Natural killer cell (primary cell): ENCODE results near the gene IL36G. TPM values are rescaled to one million over a fixed set of nuclear protein-coding genes. Genes with fewer than 3 reads are reported as not detected.

Experiments
- ATAC-seq, 3 donors: fragments of 150-1000 bp in 2 of 3; fragments of 200-7000 bp in 1 of 3; cut with Tn5 transposase; 1 replicate in 1 of 3; 2 replicates in 2 of 3; pipeline ENCODE4 v1.10.0; 2021; ENCODE audit warnings: mild to moderate bottlenecking in 2 of 3, moderate library complexity in 2 of 3
- DNase-seq, 2 donors: peaks; one replicate each; pipeline versions ENCODE4 v3.0.0 to v3.0.0-alpha.2; 2013 to 2021; ENCODE audit warnings: mixed read lengths in 1 of 2
- H3K27ac ChIP-seq: one replicate; pipeline ENCODE4 v1.5.1; 2013; ENCODE audit warnings: mild to moderate bottlenecking, low read length
- H3K27me3 ChIP-seq: one replicate; pipeline ENCODE4 v1.6.1; 2013; ENCODE audit warnings: low read length; ENCODE audit not compliant: control insufficient read depth, insufficient read depth
- H3K36me3 ChIP-seq: one replicate; pipeline ENCODE4 v1.6.1; 2013; ENCODE audit warnings: low read length; ENCODE audit not compliant: control insufficient read depth, insufficient read depth
- H3K4me1 ChIP-seq: one replicate; pipeline ENCODE4 v1.6.1; 2013; ENCODE audit warnings: low read length; ENCODE audit not compliant: control insufficient read depth, insufficient read depth
- H3K4me3 ChIP-seq: one replicate; pipeline ENCODE4 v1.5.1; 2013; ENCODE audit warnings: low read length
- H3K9me3 ChIP-seq: one replicate; pipeline ENCODE4 v1.6.1; 2013; ENCODE audit warnings: low read length; ENCODE audit not compliant: control insufficient read depth, insufficient read depth
- H3K27ac Mint-ChIP-seq, 2 donors: one replicate each; pipeline ENCODE4 v1.8.0; 2022; ENCODE audit warnings: mild to moderate bottlenecking in 2 of 2, mixed read lengths in 2 of 2, moderate library complexity in 1 of 2
- H3K27me3 Mint-ChIP-seq, 2 donors: one replicate each; pipeline ENCODE4 v1.8.0; 2022; ENCODE audit warnings: low read depth in 2 of 2, mixed read lengths in 2 of 2
- H3K36me3 Mint-ChIP-seq: one replicate; pipeline ENCODE4 v1.8.0; 2022; ENCODE audit warnings: mixed read lengths
- H3K4me1 Mint-ChIP-seq, 2 donors: one replicate each; pipeline ENCODE4 v1.8.0; 2022; ENCODE audit warnings: mixed read lengths in 2 of 2
- H3K4me3 Mint-ChIP-seq: one replicate; pipeline ENCODE4 v1.8.0; 2022; ENCODE audit warnings: mild to moderate bottlenecking, moderate library complexity, mixed read lengths
- H3K9me3 Mint-ChIP-seq, 2 donors: one replicate each; pipeline ENCODE4 v1.8.0; 2022; ENCODE audit warnings: mixed read lengths in 2 of 2
- WGBS: methylation state at CpG from one replicate; pipeline ENCODE4 v1.1.7; 2013; ENCODE audit warnings: missing lambda C conversion rate; ENCODE audit not compliant: insufficient coverage; 5-methylcytosine and 5-hydroxymethylcytosine counted together
- intact Hi-C: fragments of 100-400 bp; cut with micrococcal nuclease; formaldehyde crosslinking; loops from one replicate; pipeline ENCODE4 v1.14.2; 2022
- total RNA-seq, 4 donors: library from RNA; stranded (reverse); fragments of 120-200 nt in 1 of 4; gene quantifications; one replicate each; pipeline versions ENCODE4 v1.2.3 to v1.2.4, GENCODE V29; 2013 to 2022
- TF ChIP-seq, protein P1 (sequence below): fragments of 200-600 bp; IDR thresholded peaks from one replicate; pipeline ENCODE4 v1.8.0; 2022; ENCODE audit warnings: antibody characterized with exemption

IL36G gene
- total RNA-seq, 3 donors from 2014 or later (not counting 1 experiment from before 2014, with no cell fraction given), result not detected

DNA sequence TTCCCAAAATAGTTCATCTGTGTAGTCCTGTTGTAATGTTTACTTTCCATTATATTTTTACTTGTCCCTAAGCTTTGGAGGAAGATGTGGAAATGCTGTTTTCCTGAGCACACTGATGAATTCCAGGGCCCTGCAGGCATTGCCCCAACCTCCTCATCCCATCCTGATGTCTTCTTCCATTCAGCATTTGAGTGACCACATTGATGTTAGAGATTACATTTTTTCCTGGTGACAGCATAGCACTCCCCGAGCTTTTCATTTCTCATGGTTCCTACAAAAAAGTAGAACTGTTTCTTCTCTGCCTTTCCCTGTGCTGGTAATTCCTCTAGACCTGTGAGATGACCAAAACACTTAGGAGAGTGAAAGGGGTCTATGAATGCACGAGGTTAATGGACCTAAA is 32.3 kb downstream of the IL36G start:
- Histone ChIP-seq H3K4me3 (no peak overlapping the region), H3K9me3 (no peaks in the 10 kb centered on the region), H3K27ac (no peak overlapping the region), H3K27me3 (peaks cover 5% of the 10 kb centered on the region), H3K36me3 (no peaks in the 10 kb centered on the region), H3K4me1 (no peaks in the 10 kb centered on the region)
- WGBS, result 63% methylated on average over 2 of the region's 2 CpGs
- no peak overlapping the region for H3K4me3 Mint-ChIP-seq
- no peak for DNase-seq
- no peak for ATAC-seq
- H3K4me1 Mint-ChIP-seq, result no peaks in the 10 kb centered on the region
- H3K27me3 Mint-ChIP-seq, result peaks cover 12 to 25% of the 10 kb centered on the region in 2 donors
- intact Hi-C loops, result no loop called here
- H3K27ac Mint-ChIP-seq, result no peak overlapping the region
- no peaks in the 10 kb centered on the region for H3K36me3 Mint-ChIP-seq
- no peaks in the 10 kb centered on the region for H3K9me3 Mint-ChIP-seq
- TF ChIP-seq, protein P1, sequence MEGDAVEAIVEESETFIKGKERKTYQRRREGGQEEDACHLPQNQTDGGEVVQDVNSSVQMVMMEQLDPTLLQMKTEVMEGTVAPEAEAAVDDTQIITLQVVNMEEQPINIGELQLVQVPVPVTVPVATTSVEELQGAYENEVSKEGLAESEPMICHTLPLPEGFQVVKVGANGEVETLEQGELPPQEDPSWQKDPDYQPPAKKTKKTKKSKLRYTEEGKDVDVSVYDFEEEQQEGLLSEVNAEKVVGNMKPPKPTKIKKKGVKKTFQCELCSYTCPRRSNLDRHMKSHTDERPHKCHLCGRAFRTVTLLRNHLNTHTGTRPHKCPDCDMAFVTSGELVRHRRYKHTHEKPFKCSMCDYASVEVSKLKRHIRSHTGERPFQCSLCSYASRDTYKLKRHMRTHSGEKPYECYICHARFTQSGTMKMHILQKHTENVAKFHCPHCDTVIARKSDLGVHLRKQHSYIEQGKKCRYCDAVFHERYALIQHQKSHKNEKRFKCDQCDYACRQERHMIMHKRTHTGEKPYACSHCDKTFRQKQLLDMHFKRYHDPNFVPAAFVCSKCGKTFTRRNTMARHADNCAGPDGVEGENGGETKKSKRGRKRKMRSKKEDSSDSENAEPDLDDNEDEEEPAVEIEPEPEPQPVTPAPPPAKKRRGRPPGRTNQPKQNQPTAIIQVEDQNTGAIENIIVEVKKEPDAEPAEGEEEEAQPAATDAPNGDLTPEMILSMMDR, result no peak

DNA sequence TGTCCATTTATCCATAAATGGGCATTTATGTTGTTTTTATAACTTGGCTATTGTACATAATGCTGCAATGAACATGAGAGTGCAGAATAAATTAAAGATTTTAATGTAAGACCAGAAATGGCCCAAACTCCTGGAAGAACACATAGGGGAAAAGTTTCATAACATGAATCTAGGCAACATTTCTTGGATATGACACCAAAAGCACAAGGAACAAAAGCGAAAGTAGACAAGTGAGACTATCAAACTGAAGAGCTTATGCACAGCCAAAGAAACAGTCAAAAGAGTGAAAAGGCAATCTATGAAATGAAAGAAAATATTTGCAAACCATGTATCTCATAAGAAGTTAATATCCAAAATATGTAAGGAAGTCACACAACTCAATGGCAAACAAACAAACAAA is 33.3 kb downstream of the IL36G start:
- intact Hi-C loops, result no loop called here
- no peak for ATAC-seq
- no peaks in the 10 kb centered on the region for H3K9me3 ChIP-seq

DNA sequence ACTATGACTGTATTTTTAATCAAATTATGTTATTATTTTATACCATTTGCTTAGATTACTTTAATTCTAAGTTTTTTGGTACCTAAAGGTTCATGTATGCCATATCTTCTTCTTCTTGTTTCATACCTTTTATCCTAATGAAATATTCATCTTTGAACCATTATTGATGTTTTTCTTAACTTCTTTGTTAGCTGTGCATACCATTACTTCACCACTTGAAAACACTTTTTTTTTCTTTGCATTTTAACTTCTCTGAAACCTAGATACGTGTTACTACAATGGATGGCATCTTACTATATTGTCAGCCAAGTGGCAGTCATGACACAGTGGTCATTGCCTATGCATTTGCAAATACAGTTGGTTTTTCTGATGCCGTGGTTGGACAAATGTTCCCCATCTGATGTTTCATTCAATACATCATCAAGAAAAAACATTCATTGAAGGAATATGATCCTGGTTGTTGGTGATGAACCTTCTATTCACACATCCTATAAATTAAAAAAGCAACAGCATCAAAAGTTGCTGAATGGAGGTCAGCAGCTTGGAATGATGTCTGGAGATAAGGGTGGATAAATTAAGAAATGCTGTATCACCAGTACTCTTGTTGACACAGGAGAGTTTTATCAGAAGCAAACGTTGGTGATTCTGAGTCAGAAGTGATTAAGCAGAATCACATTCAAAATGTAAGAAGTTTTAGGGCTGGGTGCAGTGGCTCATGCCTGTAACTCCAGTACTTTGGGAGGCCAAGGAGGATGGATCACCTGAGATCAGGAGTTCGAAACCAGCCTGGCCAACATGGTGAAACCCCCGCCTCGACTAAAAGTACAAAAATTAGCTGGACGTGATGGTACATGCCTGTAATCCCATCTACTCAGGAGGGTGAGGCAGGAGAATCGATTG is 34.9 kb downstream of the IL36G start:
- Mint-ChIP-seq H3K27me3 (peaks cover 20 to 35% of the 10 kb centered on the region in 2 donors), H3K27ac (no peak overlapping the region), H3K9me3 (no peaks in the 10 kb centered on the region)

More for the DNA sequence above, 33.3 kb downstream of the IL36G start:
- no peaks in the 10 kb centered on the region for H3K4me1 Mint-ChIP-seq
- H3K4me3 ChIP-seq, result no peak overlapping the region
- no peaks in the 10 kb centered on the region for H3K36me3 Mint-ChIP-seq
- H3K4me3 Mint-ChIP-seq, result no peak overlapping the region
- H3K36me3 ChIP-seq, result no peaks in the 10 kb centered on the region
- H3K27me3 Mint-ChIP-seq, result peaks cover 12 to 25% of the 10 kb centered on the region in 2 donors
- no peaks in the 10 kb centered on the region for H3K4me1 ChIP-seq
- H3K27me3 ChIP-seq, result peaks cover 5% of the 10 kb centered on the region
- DNase-seq, result no peak
- H3K9me3 Mint-ChIP-seq, result no peaks in the 10 kb centered on the region
- 94% methylated on average over 1 of the region's 1 CpG for WGBS
- TF ChIP-seq, protein P1, result no peak
- no peak overlapping the region for H3K27ac ChIP-seq
- no peak overlapping the region for H3K27ac Mint-ChIP-seq

More for the DNA sequence above, 34.9 kb downstream of the IL36G start:
- Histone ChIP-seq H3K4me1 (no peaks in the 10 kb centered on the region), H3K4me3 (no peak overlapping the region), H3K36me3 (no peaks in the 10 kb centered on the region), H3K27ac (no peak overlapping the region), H3K9me3 (no peaks in the 10 kb centered on the region), H3K27me3 (peaks cover 5% of the 10 kb centered on the region)
- no peak for ATAC-seq
- H3K4me1 Mint-ChIP-seq, result no peaks in the 10 kb centered on the region
- no peak for DNase-seq
- 78% methylated on average over 7 of the region's 8 CpGs for WGBS
- TF ChIP-seq, protein P1, result no peak
- intact Hi-C loops, result no loop called here
- no peak overlapping the region for H3K4me3 Mint-ChIP-seq
- no peaks in the 10 kb centered on the region for H3K36me3 Mint-ChIP-seq
